Vagina (tissue), 2 donors: ENCODE data around the gene QKI. TPM values are rescaled to one million over a fixed set of nuclear protein-coding genes. Genes with fewer than 3 reads are reported as not detected.
"Not testable (repeated sequence)": the region's sequence is repeated elsewhere in the genome, so short reads cannot be mapped to it uniquely, and the experiment has no call there.

Source experiments
- DNase-seq, 2 donors: peaks; one replicate each; pipeline ENCODE4 v3.0.0-alpha.2; 2017; ENCODE audit errors: extremely low spot score in 2 of 2
- H3K27ac ChIP-seq: fragments of 200-600 bp; sonication (generic); one replicate; pipeline ENCODE4 v1.5.1; 2019
- H3K27me3 ChIP-seq: fragments of 200-600 bp; sonication (generic); one replicate; pipeline ENCODE4 v1.5.1; 2019
- H3K36me3 ChIP-seq, 2 donors: fragments of 200-600 bp; sonication (generic); one replicate each; pipeline ENCODE4 v1.5.1; 2017 to 2019
- H3K4me1 ChIP-seq: fragments of 200-600 bp; sonication (generic); one replicate; pipeline ENCODE4 v1.5.1; 2019
- H3K4me3 ChIP-seq, 2 donors: fragments of 200-600 bp; sonication (generic); 1 replicate in 1 of 2; 2 replicates in 1 of 2; pipeline ENCODE4 v1.5.1; 2016 to 2019
- H3K9me3 ChIP-seq: fragments of 200-600 bp; sonication (generic); one replicate; pipeline ENCODE4 v1.5.1; 2019
- CTCF ChIP-seq, 3 experiments: fragments of 450-650 bp in 2 of 3; fragments of 200-600 bp in 1 of 3; sonication (generic) in 1 of 3; IDR thresholded peaks; one replicate each; pipeline ENCODE4 v1.5.1; 2017 to 2019; ENCODE audit warnings: antibody characterized with exemption in 3 of 3, mild to moderate bottlenecking in 2 of 3, moderate library complexity in 2 of 3
- POLR2A ChIP-seq, 2 donors: fragments of 450-650 bp; IDR thresholded peaks; one replicate each; pipeline ENCODE4 v1.6.1; 2017; ENCODE audit warnings: antibody characterized with exemption in 2 of 2, mild to moderate bottlenecking in 2 of 2, moderate library complexity in 2 of 2
- POLR2AphosphoS5 ChIP-seq, 2 donors: sonication (generic); formaldehyde crosslinking; IDR thresholded peaks; one replicate each; pipeline ENCODE4 v1.9.0; 2017; ENCODE audit warnings: antibody characterized with exemption in 2 of 2, mild to moderate bottlenecking in 2 of 2, low read depth in 1 of 2; ENCODE audit not compliant: insufficient read depth in 1 of 2
- intact Hi-C: fragments of 100-400 bp; cut with DNase I; formaldehyde crosslinking; loops from one replicate; pipeline ENCODE4 v1.15.1; 2023
- total RNA-seq: library from RNA; depleted of rRNA; stranded (reverse); fragments of >200 nt; gene quantifications from one replicate; pipeline ENCODE4 v1.2.3, GENCODE V29; 2016

Gene QKI
- total RNA-seq, 1 donor from 2014 or later = 142 TPM

- Histone ChIP-seq H3K4me3 (no peak overlapping the region), H3K27ac (no peak overlapping the region), H3K4me1 (no peaks in the 10 kb centered on the region), H3K9me3 (no peaks in the 10 kb centered on the region), H3K36me3 (no peaks in the 10 kb centered on the region), H3K27me3 (no peaks in the 10 kb centered on the region)
- TF ChIP-seq CTCF (IDR thresholded peaks at IDR 0.05) = no peak
- no peak for TF ChIP-seq POLR2AphosphoS5 (IDR thresholded peaks at IDR 0.05; ENCODE audit: insufficient read depth in 1 of 2, low read depth in 1 of 2)
- no peak for TF ChIP-seq POLR2A (IDR thresholded peaks at IDR 0.05)
- DNase-seq = no peak
- intact Hi-C loops = no loop called here
Observed at GRCh38 chr6:163588220-163588919, 173.9 kb downstream of the QKI start.

GRCh38 chr6:163589387-163589786 lies 174.9 kb downstream of the QKI start:
- no peaks in the 10 kb centered on the region for H3K9me3 ChIP-seq
- H3K36me3 ChIP-seq = no peaks in the 10 kb centered on the region
- H3K27ac ChIP-seq = no peak overlapping the region
- intact Hi-C loops = no loop called here
- TF ChIP-seq CTCF (IDR thresholded peaks at IDR 0.05) = no peak
- TF ChIP-seq POLR2A (IDR thresholded peaks at IDR 0.05) = no peak
- no peak for TF ChIP-seq POLR2AphosphoS5 (IDR thresholded peaks at IDR 0.05; ENCODE audit: insufficient read depth in 1 of 2, low read depth in 1 of 2)
- no peak overlapping the region for H3K4me3 ChIP-seq
- DNase-seq = no peak
- no peaks in the 10 kb centered on the region for H3K27me3 ChIP-seq
- H3K4me1 ChIP-seq = no peaks in the 10 kb centered on the region

- intact Hi-C loops, H3K27me3 ChIP-seq, H3K4me3 ChIP-seq, H3K9me3 ChIP-seq, DNase-seq, H3K4me1 ChIP-seq, H3K27ac ChIP-seq, H3K36me3 ChIP-seq: not testable (repeated sequence)
Observed at GRCh38 chr6:163590132-163590531, 175.6 kb downstream of the QKI start.

GRCh38 chr6:163592872-163593271 lies 178.4 kb downstream of the QKI start:
- Histone ChIP-seq H3K9me3 (no peaks in the 10 kb centered on the region), H3K4me1 (no peaks in the 10 kb centered on the region), H3K4me3 (no peak overlapping the region), H3K27me3 (no peaks in the 10 kb centered on the region), H3K36me3 (no peaks in the 10 kb centered on the region), H3K27ac (no peak overlapping the region)
- TF ChIP-seq POLR2A (IDR thresholded peaks at IDR 0.05) (no peak), POLR2AphosphoS5 (IDR thresholded peaks at IDR 0.05; ENCODE audit: insufficient read depth in 1 of 2, low read depth in 1 of 2) (no peak), CTCF (IDR thresholded peaks at IDR 0.05) (no peak)
- DNase-seq = no peak
- intact Hi-C loops = no loop called here

GRCh38 chr6:163596174-163596573 lies 181.7 kb downstream of the QKI start:
- Histone ChIP-seq H3K4me3 (no peak overlapping the region), H3K9me3 (no peaks in the 10 kb centered on the region), H3K4me1 (no peaks in the 10 kb centered on the region), H3K27me3 (no peaks in the 10 kb centered on the region), H3K36me3 (no peaks in the 10 kb centered on the region), H3K27ac (no peak overlapping the region)
- TF ChIP-seq CTCF (IDR thresholded peaks at IDR 0.05) (no peak), POLR2AphosphoS5 (IDR thresholded peaks at IDR 0.05; ENCODE audit: insufficient read depth in 1 of 2, low read depth in 1 of 2) (no peak)
- DNase-seq = no peak
- intact Hi-C loops = no loop called here
